MV-4-11 (cell line): ENCODE data around the gene VPS33A.
A peak's percentile ranks its signal among the peaks of the same experiment; 100 is the strongest.
"Not testable (repeated sequence)": the region's sequence is repeated elsewhere in the genome, so short reads cannot be mapped to it uniquely, and the experiment has no call there.

Experiments
- DNase-seq: peaks from one replicate; lab custom pipeline; 2025; lab: John Stamatoyannopoulos, UW

The VPS33A gene

GRCh38 chr12:122204167-122205052 lies 61.9 kb downstream of the VPS33A start:
- DNase-seq: no peak

- no peak for DNase-seq
These were observed 62.8 kb downstream of the VPS33A start, which contains the start of gene B3GNT4 for GRCh38 chr12:122203301-122204166. TSS of gene B3GNT4 (plus strand) at chr12:122203709. CDS start at chr12:122204619, 910 bp downstream.

GRCh38 chr12:122202811-122203210 lies 63.5 kb downstream of the VPS33A start:
- not testable (repeated sequence) for DNase-seq

GRCh38 chr12:122202017-122202416 lies 64.3 kb downstream of the VPS33A start:
- DNase-seq: no peak

- no peak for DNase-seq
These were observed 64.9 kb downstream of the VPS33A start for GRCh38 chr12:122201381-122201780.

- no peak for DNase-seq
These were observed 65.6 kb downstream of the VPS33A start for GRCh38 chr12:122200541-122201175.

GRCh38 chr12:122199484-122200355 lies 66.6 kb downstream of the VPS33A start:
- no peak for DNase-seq

GRCh38 chr12:122197612-122197966 lies 68.7 kb downstream of the VPS33A start:
- no peak for DNase-seq

- no peak for DNase-seq
These were observed 70.9 kb downstream of the VPS33A start for GRCh38 chr12:122195405-122195804.

GRCh38 chr12:122194804-122195203 lies 71.5 kb downstream of the VPS33A start:
- DNase-seq: no peak

GRCh38 chr12:122192441-122192840 lies 73.9 kb downstream of the VPS33A start:
- DNase-seq: no peak

GRCh38 chr12:122190842-122191668 lies 75.2 kb downstream of the VPS33A start:
- DNase-seq: peak; percentile 54

GRCh38 chr12:122189626-122190475 lies 76.4 kb downstream of the VPS33A start:
- no peak for DNase-seq

GRCh38 chr12:122187466-122187865 lies 78.8 kb downstream of the VPS33A start:
- DNase-seq: no peak

GRCh38 chr12:122185494-122186082 lies 80.7 kb downstream of the VPS33A start:
- no peak for DNase-seq

- no peak for DNase-seq
These were observed 81.2 kb downstream of the VPS33A start for GRCh38 chr12:122185079-122185478.

GRCh38 chr12:122184517-122184916 lies 81.8 kb downstream of the VPS33A start:
- DNase-seq: peak; percentile 17

- no peak for DNase-seq
These were observed 82.7 kb downstream of the VPS33A start for GRCh38 chr12:122183588-122183940.
